MCF 10A (cell line): ENCODE data around the gene UBXN11. TPM values are rescaled to one million over a fixed set of nuclear protein-coding genes. Genes with fewer than 3 reads are reported as not detected.

Experiments used
- BruUV-seq: library from RNA; stranded (reverse); fragments of 400-500 nt; replicated peaks from 2 replicates; lab custom pipeline; 2021; lab: Mats Ljungman, UMichigan
- CTCF ChIA-PET: fragments of 300-600 bp; sonication (Branson Sonifier 250); formaldehyde crosslinking; extraction: SDS; loops from one replicate; lab custom pipeline; 2021; ENCODE audit warnings: antibody characterized with exemption, inconsistent platforms; lab: Yijun Ruan, JAX
- POLR2A ChIA-PET: fragments of 300-600, 350-650 bp; sonication (Branson Sonifier 250); formaldehyde crosslinking; extraction: SDS; loops from one replicate; lab custom pipeline; 2020; ENCODE audit warnings: antibody characterized with exemption, inconsistent platforms; lab: Yijun Ruan, JAX
- DNase-seq: peaks from one replicate; pipeline ENCODE4 v3.0.0-alpha.2; 2018; ENCODE audit not compliant: unreplicated experiment
- H3K27ac Mint-ChIP-seq: one replicate; pipeline ENCODE4 v1.8.0; 2022; ENCODE audit warnings: mild to moderate bottlenecking, low read depth, mixed read lengths; ENCODE audit not compliant: unreplicated experiment
- H3K27me3 Mint-ChIP-seq: one replicate; pipeline ENCODE4 v1.8.0; 2022; ENCODE audit warnings: mixed read lengths; ENCODE audit not compliant: insufficient read depth, unreplicated experiment
- H3K36me3 Mint-ChIP-seq: one replicate; pipeline ENCODE4 v1.8.0; 2022; ENCODE audit warnings: mild to moderate bottlenecking, moderate library complexity, mixed read lengths; ENCODE audit not compliant: insufficient read depth, unreplicated experiment
- H3K4me1 Mint-ChIP-seq: one replicate; pipeline ENCODE4 v1.8.0; 2022; ENCODE audit warnings: mixed read lengths; ENCODE audit not compliant: insufficient read depth, unreplicated experiment
- H3K4me3 Mint-ChIP-seq: one replicate; pipeline ENCODE4 v1.8.0; 2022; ENCODE audit warnings: mild to moderate bottlenecking, moderate library complexity, mixed read lengths; ENCODE audit not compliant: unreplicated experiment
- H3K9me3 Mint-ChIP-seq: one replicate; pipeline ENCODE4 v1.8.0; 2022; ENCODE audit warnings: mixed read lengths; ENCODE audit not compliant: unreplicated experiment
- intact Hi-C: fragments of 100-400 bp; cut with micrococcal nuclease; formaldehyde crosslinking; loops from 2 replicates; pipeline ENCODE4 v1.14.1; 2022
- total RNA-seq: library from RNA; stranded (reverse); gene quantifications from 2 replicates; pipeline ENCODE4 v1.2.3, GENCODE V29; 2022
- TF ChIP-seq, protein P1 (sequence below): fragments of 200-600 bp; IDR thresholded peaks from one replicate; pipeline ENCODE4 v1.8.0; 2022; ENCODE audit warnings: antibody characterized with exemption, mild to moderate bottlenecking; ENCODE audit not compliant: unreplicated experiment

The UBXN11 gene
- total RNA-seq, 1 experiment from 2014 or later: 17.7 TPM

DNA sequence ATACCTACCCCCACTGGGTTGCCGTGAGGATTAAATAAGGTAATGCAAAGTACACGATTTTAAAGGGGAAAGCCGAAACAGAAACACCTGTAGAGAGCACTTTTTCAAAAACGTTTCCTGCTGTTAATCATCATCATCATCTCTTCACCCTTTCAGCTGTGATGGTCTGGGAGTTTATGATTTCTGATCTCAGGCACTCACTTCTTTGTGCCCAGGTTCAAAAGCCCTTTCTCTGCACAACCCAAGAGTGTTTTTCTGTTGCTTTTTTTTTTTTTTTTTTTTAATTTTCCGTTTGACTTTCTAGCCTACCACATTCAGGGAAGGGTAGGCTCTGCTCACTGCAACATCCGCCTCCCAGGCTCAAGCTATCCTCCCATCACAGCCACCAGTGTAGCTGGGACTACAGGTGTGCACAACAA, 936 bp upstream of the UBXN11 start:
- Mint-ChIP-seq H3K4me1 (peaks cover 11% of the 10 kb centered on the region), H3K27ac (no peak overlapping the region), H3K27me3 (no peaks in the 10 kb centered on the region), H3K4me3 (no peak overlapping the region), H3K36me3 (peaks cover 6% of the 10 kb centered on the region), H3K9me3 (no peaks in the 10 kb centered on the region)
- DNase-seq: no peak
- ChIA-PET POLR2A (interaction anchor here (0.8 to 3.2 kb wide), 7 partner anchors 8 to 72 kb away, joined by 3 to 15 read pairs (median 4); partner anchors contain the start of gene SH3BGRL3), CTCF (interaction anchor here (0.6 to 2.0 kb wide), 7 partner anchors 14 to 451 kb away, joined by 3 to 12 read pairs (median 6); no protein-coding TSS in a partner anchor)
- BruUV-seq: no TSS peak
- TF ChIP-seq, protein P1, sequence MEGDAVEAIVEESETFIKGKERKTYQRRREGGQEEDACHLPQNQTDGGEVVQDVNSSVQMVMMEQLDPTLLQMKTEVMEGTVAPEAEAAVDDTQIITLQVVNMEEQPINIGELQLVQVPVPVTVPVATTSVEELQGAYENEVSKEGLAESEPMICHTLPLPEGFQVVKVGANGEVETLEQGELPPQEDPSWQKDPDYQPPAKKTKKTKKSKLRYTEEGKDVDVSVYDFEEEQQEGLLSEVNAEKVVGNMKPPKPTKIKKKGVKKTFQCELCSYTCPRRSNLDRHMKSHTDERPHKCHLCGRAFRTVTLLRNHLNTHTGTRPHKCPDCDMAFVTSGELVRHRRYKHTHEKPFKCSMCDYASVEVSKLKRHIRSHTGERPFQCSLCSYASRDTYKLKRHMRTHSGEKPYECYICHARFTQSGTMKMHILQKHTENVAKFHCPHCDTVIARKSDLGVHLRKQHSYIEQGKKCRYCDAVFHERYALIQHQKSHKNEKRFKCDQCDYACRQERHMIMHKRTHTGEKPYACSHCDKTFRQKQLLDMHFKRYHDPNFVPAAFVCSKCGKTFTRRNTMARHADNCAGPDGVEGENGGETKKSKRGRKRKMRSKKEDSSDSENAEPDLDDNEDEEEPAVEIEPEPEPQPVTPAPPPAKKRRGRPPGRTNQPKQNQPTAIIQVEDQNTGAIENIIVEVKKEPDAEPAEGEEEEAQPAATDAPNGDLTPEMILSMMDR: no peak
- intact Hi-C loops: loop anchor here (2.0 kb wide), 1 partner anchor 29 kb away; no protein-coding TSS in a partner anchor

DNA sequence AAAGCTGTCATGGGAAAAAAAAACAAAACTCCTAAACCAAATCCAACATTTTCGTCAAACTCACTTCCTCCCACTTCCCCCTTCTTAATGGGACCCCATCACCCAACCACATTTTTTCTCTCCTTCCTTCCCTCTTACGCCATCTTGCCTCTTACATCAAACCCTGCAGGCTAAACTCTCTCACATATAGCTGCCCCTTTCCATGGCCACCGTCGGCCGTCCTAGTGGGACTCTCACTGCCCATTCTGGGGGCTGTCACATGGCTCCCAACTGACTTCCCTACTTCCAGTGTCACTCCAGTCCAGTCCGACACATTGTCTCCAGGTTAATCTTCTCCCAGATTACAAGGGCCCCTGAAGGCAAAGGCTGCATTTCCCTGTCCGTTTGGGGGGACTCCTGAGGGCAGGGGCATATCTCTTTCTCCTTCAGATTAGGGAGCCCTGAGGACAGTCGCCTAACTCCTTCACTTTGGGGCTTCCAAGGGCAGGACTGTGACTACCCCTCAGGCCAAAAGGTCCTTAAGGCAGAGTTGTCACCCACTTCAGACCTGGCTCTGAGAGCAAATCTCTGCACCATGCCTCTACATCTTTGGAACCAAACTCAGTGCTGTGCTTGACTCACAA, 658 bp downstream of the UBXN11 start:
- no peak for DNase-seq
- CTCF ChIA-PET: interaction anchor here (0.8 to 1.7 kb wide), 6 partner anchors 20 to 112 kb away, joined by 3 to 9 read pairs (median 3); partner anchors contain the start of gene CEP85
- H3K4me1 Mint-ChIP-seq: peaks cover 11% of the 10 kb centered on the region
- intact Hi-C loops: loop anchor here (2.0 kb wide), 1 partner anchor 27 kb away; no protein-coding TSS in a partner anchor
- POLR2A ChIA-PET: interaction anchor here (0.7 to 3.2 kb wide), 7 partner anchors 13 to 135 kb away, joined by 3 to 15 read pairs (median 3); partner anchors contain the start of gene SH3BGRL3
- H3K4me3 Mint-ChIP-seq: peak overlapping the region; percentile 92
- TF ChIP-seq, protein P1: no peak
- H3K27me3 Mint-ChIP-seq: no peaks in the 10 kb centered on the region
- peak overlapping the region; percentile 97 for H3K27ac Mint-ChIP-seq
- no peaks in the 10 kb centered on the region for H3K9me3 Mint-ChIP-seq
- BruUV-seq: TSS peak; percentile 78
- H3K36me3 Mint-ChIP-seq: peaks cover 6% of the 10 kb centered on the region

DNA sequence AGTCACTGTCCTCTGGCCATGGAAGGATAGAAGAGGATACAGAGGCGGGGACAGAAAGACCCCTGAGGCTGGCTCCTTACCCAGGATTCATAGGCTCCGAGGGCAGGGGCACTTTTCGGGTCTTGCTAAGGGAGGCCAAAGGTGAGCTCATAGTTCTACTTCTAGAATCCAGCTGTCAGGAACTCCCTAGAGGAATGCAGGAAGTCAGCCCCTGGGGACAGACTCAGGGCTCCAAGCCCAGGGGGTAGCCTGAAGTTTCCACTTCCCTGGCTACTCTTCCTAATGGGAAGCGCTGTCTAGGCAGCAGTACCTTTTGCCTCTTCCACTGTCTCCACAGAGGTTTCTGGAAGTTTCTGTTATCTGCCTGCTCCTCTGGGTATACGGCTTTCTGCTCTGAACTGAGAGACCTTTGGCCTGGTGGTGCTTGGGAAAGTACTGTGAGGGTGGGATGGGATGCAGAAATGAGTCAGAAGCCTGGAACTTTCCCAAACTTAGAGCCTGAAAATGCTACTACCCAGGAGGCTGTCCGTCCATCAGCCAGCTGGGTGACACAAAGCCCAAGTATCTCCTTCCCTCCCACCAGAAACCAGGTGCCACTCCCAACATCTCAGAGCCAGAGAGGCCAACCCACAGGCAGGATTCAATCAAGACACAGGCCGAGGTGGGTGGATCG, 3.6 kb downstream of the UBXN11 start:
- H3K4me1 Mint-ChIP-seq: peaks cover 17% of the 10 kb centered on the region
- peaks cover 12% of the 10 kb centered on the region for H3K36me3 Mint-ChIP-seq
- CTCF ChIA-PET: interaction anchor here (1.2 kb wide), 1 partner anchor 114 kb away, joined by 3 read pairs; no protein-coding TSS in a partner anchor
- intact Hi-C loops: no loop called here
- TF ChIP-seq, protein P1: no peak
- peak; percentile 74 for DNase-seq
- no peak overlapping the region for H3K4me3 Mint-ChIP-seq
- BruUV-seq: no TSS peak
- H3K27me3 Mint-ChIP-seq: no peaks in the 10 kb centered on the region
- no peaks in the 10 kb centered on the region for H3K9me3 Mint-ChIP-seq
- POLR2A ChIA-PET: no interaction called here
- H3K27ac Mint-ChIP-seq: no peak overlapping the region
